ENCODE measurements around the gene FUNDC2.

The FUNDC2 gene

GRCh38 chrX:155026420-155026726 lies 271 bp upstream of the FUNDC2 start:
- DNase-seq = no peak

GRCh38 chrX:155027509-155028066 lies 944 bp downstream of the FUNDC2 start:
- DNase-seq = peak; percentile 29

GRCh38 chrX:155028129-155028528 lies 1.5 kb downstream of the FUNDC2 start:
- DNase-seq = no peak

- DNase-seq = no peak
Measured at GRCh38 chrX:155028877-155029291, 2.2 kb downstream of the FUNDC2 start.

- no peak for DNase-seq
Measured at GRCh38 chrX:155031657-155032056, 5.0 kb downstream of the FUNDC2 start.

- no peak for DNase-seq
Measured at GRCh38 chrX:155035688-155036087, 9.0 kb downstream of the FUNDC2 start.

GRCh38 chrX:155046129-155046810 lies 19.6 kb downstream of the FUNDC2 start:
- DNase-seq = no peak

GRCh38 chrX:155046811-155047528 lies 20.3 kb downstream of the FUNDC2 start:
- DNase-seq = no peak

- no peak for DNase-seq
Measured at GRCh38 chrX:155048977-155049619, 22.5 kb downstream of the FUNDC2 start.

GRCh38 chrX:155052738-155053498 lies 26.3 kb downstream of the FUNDC2 start:
- DNase-seq = no peak

- no peak for DNase-seq
Measured at GRCh38 chrX:155053656-155054055, 27.0 kb downstream of the FUNDC2 start.

- no peak for DNase-seq
Measured at GRCh38 chrX:155054255-155054654, 27.6 kb downstream of the FUNDC2 start.

GRCh38 chrX:155055494-155055893 lies 28.9 kb downstream of the FUNDC2 start:
- no peak for DNase-seq

- no peak for DNase-seq
Measured at GRCh38 chrX:155056471-155056870, 29.8 kb downstream of the FUNDC2 start.

- peak; percentile 20 for DNase-seq
Measured at GRCh38 chrX:155056877-155057792, 30.5 kb downstream of the FUNDC2 start.

GRCh38 chrX:155061760-155062159 lies 35.1 kb downstream of the FUNDC2 start:
- DNase-seq = no peak

GRCh38 chrX:155065035-155065734 lies 38.5 kb downstream of the FUNDC2 start:
- no peak for DNase-seq

GRCh38 chrX:155068165-155068564 lies 41.5 kb downstream of the FUNDC2 start:
- DNase-seq = no peak

GRCh38 chrX:155069414-155069813 lies 42.8 kb downstream of the FUNDC2 start:
- no peak for DNase-seq

- no peak for DNase-seq
Measured at GRCh38 chrX:155070038-155070437, 43.4 kb downstream of the FUNDC2 start.

- no peak for DNase-seq
Measured at GRCh38 chrX:155070663-155070974, 44.0 kb downstream of the FUNDC2 start.

Measured in NCI-H1092 (cell line).